ENCODE measurements around the gene ELOVL6. TPM values are rescaled to one million over a fixed set of nuclear protein-coding genes. Genes with fewer than 3 reads are reported as not detected.

ELOVL6 gene
- total RNA-seq, 4 donors from 2014 or later: 3.4 to 25.9 (median 11.4) TPM

DNA sequence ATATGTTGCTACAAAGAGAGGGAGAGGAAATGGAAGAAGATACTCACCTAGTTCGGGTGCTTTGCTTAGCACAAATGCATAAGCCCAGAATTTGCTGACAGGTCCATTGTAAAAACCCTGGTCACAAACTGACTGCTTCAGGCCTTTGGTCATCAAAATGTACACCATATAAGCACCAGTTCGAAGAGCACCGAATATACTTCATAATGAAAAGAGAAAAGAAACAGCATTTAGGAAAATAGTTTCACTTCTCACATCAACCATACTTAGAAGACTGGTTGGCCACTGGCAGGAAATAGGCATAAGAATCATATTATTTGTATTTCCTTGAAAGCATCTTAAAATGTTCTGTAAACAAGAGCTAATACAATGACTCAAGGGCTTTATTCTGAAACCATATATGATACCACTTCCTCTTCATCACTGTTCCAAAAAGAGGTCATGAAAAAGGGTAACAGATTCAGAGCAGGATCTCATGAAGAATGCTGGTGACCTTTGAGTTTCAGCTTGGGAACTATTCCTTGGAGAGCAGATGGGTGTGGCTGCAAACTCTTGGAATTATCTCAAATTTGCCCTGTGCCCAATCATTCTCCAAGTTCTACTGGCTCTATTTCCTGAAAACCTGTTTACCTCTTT is 138.7 kb downstream of the ELOVL6 start:
- TF ChIP-seq POLR2AphosphoS5 (IDR thresholded peaks at IDR 0.05): no peak
- no peak for TF ChIP-seq POLR2A (IDR thresholded peaks at IDR 0.05)
- TF ChIP-seq CTCF (IDR thresholded peaks at IDR 0.05): no peak
- Histone ChIP-seq H3K9me3 (no peaks in the 10 kb centered on the region), H3K27ac (peak overlapping the region; percentile 57 to 68 (median 64)), H3K4me3 (no peak overlapping the region), H3K4me1 (peaks cover 4 to 29% (median 9%) of the 10 kb centered on the region in 4 donors), H3K27me3 (no peaks in the 10 kb centered on the region), H3K36me3 (no peaks in the 10 kb centered on the region)
- WGBS, 2 donors (ENCODE audit: low coverage in 1 of 2): 56 to 68% methylated on average over 3 of the region's 3 CpGs
- in situ Hi-C loops (cut with MboI; ENCODE audit: low pct_ligation_motif_present in 1 of 4, low pct_unique_long_range_greater_than_20kb in 1 of 4, low sequenced_read_pairs in 3 of 4) (loop anchor here in 1 of 4 donors (10.0 kb wide), 1 partner anchor 145 kb away; no protein-coding TSS in a partner anchor), intact Hi-C loops (cut with DNase I; ENCODE audit: low total_unique reads) (no loop called here)
- peak; percentile 20 for DNase-seq

GRCh38 chr4:110058677-110059076 is 139.7 kb downstream of the ELOVL6 start:
- H3K4me3 ChIP-seq: no peak overlapping the region
- H3K4me1 ChIP-seq: peaks cover 4 to 29% (median 9%) of the 10 kb centered on the region in 4 donors
- intact Hi-C loops (cut with DNase I; ENCODE audit: low total_unique reads): no loop called here
- WGBS, 2 donors (ENCODE audit: low coverage in 1 of 2): 96 to 100% methylated on average over 1 of the region's 1 CpG
- no peaks in the 10 kb centered on the region for H3K36me3 ChIP-seq
- no peak for TF ChIP-seq CTCF (IDR thresholded peaks at IDR 0.05)
- no peak for TF ChIP-seq EP300 (IDR thresholded peaks at IDR 0.05; ENCODE audit: low read depth)
- peak in 1 of 3 donors; percentile 17 for TF ChIP-seq POLR2AphosphoS5 (IDR thresholded peaks at IDR 0.05)
- TF ChIP-seq POLR2A (IDR thresholded peaks at IDR 0.05): no peak
- in situ Hi-C loops (cut with MboI; ENCODE audit: low pct_ligation_motif_present in 1 of 4, low pct_unique_long_range_greater_than_20kb in 1 of 4, low sequenced_read_pairs in 3 of 4): loop anchor here in 1 of 4 donors (10.0 kb wide), 1 partner anchor 146 kb away; no protein-coding TSS in a partner anchor
- no peak for DNase-seq
- no peaks in the 10 kb centered on the region for H3K9me3 ChIP-seq
- no peaks in the 10 kb centered on the region for H3K27me3 ChIP-seq
- peak overlapping the region; percentile 13 to 68 (median 62) for H3K27ac ChIP-seq

DNA sequence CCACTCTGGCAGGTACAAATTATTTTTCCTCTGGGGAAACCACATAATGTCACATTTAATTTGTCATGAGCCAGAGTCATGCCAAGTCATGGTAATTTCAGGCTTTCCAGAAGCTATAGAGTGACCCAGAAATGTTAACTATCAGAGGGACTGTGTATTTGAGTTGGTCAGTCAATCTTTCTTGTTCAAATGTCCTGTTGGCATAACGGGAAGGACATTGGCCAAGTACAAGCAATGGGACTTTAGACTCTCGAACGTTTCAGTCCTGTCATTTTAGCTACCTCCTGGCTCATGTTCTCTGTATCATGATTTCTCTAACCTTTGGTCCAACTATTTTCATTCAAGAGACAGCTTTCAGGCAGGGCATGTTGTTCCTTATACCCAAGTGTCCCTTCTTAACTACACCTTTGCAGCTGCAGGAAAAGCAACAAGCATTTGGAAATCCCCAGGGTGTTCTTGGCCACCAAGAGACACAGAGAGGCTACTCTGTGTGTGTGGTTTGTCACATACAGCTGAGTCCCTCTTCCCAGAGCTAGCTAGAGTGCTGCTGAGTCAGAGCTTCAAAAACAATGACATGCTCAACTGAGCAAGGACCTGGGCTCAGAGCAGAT is 143.2 kb downstream of the ELOVL6 start:
- Histone ChIP-seq H3K4me1 (peaks cover 1 to 24% (median 7%) of the 10 kb centered on the region in 4 donors), H3K4me3 (no peak overlapping the region), H3K27me3 (no peaks in the 10 kb centered on the region), H3K27ac (peak overlapping the region in 2 of 4 donors; percentile 30 to 39), H3K36me3 (no peaks in the 10 kb centered on the region), H3K9me3 (no peaks in the 10 kb centered on the region)
- WGBS, 2 donors (ENCODE audit: low coverage in 1 of 2): 52 to 67% methylated on average over 1 to 3 of the region's 3 CpGs
- DNase-seq: no peak
- in situ Hi-C loops (cut with MboI; ENCODE audit: low pct_ligation_motif_present in 1 of 4, low pct_unique_long_range_greater_than_20kb in 1 of 4, low sequenced_read_pairs in 3 of 4) (loop anchor here in 1 of 4 donors (10.0 kb wide), 1 partner anchor 150 kb away; no protein-coding TSS in a partner anchor), intact Hi-C loops (cut with DNase I; ENCODE audit: low total_unique reads) (no loop called here)
- TF ChIP-seq POLR2AphosphoS5 (IDR thresholded peaks at IDR 0.05): no peak

- TF ChIP-seq CTCF (IDR thresholded peaks at IDR 0.05) (peak; percentile 64 to 76 (median 72)), POLR2AphosphoS5 (IDR thresholded peaks at IDR 0.05) (no peak)
- Histone ChIP-seq H3K4me1 (no peaks in the 10 kb centered on the region), H3K4me3 (no peak overlapping the region), H3K36me3 (no peaks in the 10 kb centered on the region), H3K9me3 (no peaks in the 10 kb centered on the region), H3K27me3 (no peaks in the 10 kb centered on the region), H3K27ac (no peak overlapping the region)
- intact Hi-C loops (cut with DNase I; ENCODE audit: low total_unique reads) (loop anchor here (10.0 kb wide), 1 partner anchor 165 kb away; no protein-coding TSS in a partner anchor), in situ Hi-C loops (cut with MboI; ENCODE audit: low pct_ligation_motif_present in 1 of 4, low pct_unique_long_range_greater_than_20kb in 1 of 4, low sequenced_read_pairs in 3 of 4) (loop anchor here (5.0 to 25.0 kb wide), 3 partner anchors 155 to 162 kb away; no protein-coding TSS in a partner anchor)
- 55 to 64% methylated on average over 9 of the region's 9 CpGs for WGBS, 2 donors (ENCODE audit: low coverage in 1 of 2)
- DNase-seq: peak; percentile 40
These were observed 148.2 kb downstream of the ELOVL6 start for GRCh38 chr4:110049951-110050925.

All from transverse colon (tissue), 4 donors.